ENCODE data around the gene KRTAP10-5.
A peak's percentile ranks its signal among the peaks of the same experiment; 100 is the strongest.
"Not testable (repeated sequence)": the region's sequence is repeated elsewhere in the genome, so short reads cannot be mapped to it uniquely, and the experiment has no call there.

KRTAP10-5 gene

GRCh38 chr21:44571296-44571695 is 9.1 kb downstream of the KRTAP10-5 start:
- no peak for DNase-seq

- no peak for DNase-seq
Observed at GRCh38 chr21:44569861-44570517, 10.4 kb downstream of the KRTAP10-5 start.

- no peak for DNase-seq
Observed at GRCh38 chr21:44568667-44569556, 11.5 kb downstream of the KRTAP10-5 start.

GRCh38 chr21:44568261-44568660 is 12.1 kb downstream of the KRTAP10-5 start:
- no peak for DNase-seq

- no peak for DNase-seq
Observed at GRCh38 chr21:44567481-44568171, 12.8 kb downstream of the KRTAP10-5 start.

- peak in 2 of 4 experiments; percentile 63 to 66 for DNase-seq
Observed at GRCh38 chr21:44566403-44566802, 14.0 kb downstream of the KRTAP10-5 start.

- peak in 1 of 4 experiments; percentile 10 for DNase-seq
Observed at GRCh38 chr21:44564886-44565598, 15.4 kb downstream of the KRTAP10-5 start.

- no peak for DNase-seq
Observed at GRCh38 chr21:44564099-44564498, 16.3 kb downstream of the KRTAP10-5 start.

GRCh38 chr21:44558695-44559094 is 21.7 kb downstream of the KRTAP10-5 start, which contains the start of gene KRTAP10-3:
Gene KRTAP10-3 (minus strand): TSS chr21:44558795. CDS start chr21:44558715, 80 bp downstream.
- no peak for DNase-seq

GRCh38 chr21:44558329-44558675 is 22.1 kb downstream of the KRTAP10-5 start:
- DNase-seq, result not testable (repeated sequence)

GRCh38 chr21:44557491-44558328 is 22.7 kb downstream of the KRTAP10-5 start:
- DNase-seq, result no peak

- DNase-seq, result no peak
Observed at GRCh38 chr21:44556879-44557278, 23.5 kb downstream of the KRTAP10-5 start.

- DNase-seq, result no peak
Observed at GRCh38 chr21:44555200-44555875, 25.1 kb downstream of the KRTAP10-5 start.

GRCh38 chr21:44552681-44553080 is 27.7 kb downstream of the KRTAP10-5 start:
- DNase-seq, result no peak

GRCh38 chr21:44552136-44552535 is 28.3 kb downstream of the KRTAP10-5 start:
- no peak for DNase-seq

GRCh38 chr21:44551340-44551961 is 29.0 kb downstream of the KRTAP10-5 start, which contains the start of gene KRTAP10-2:
Gene KRTAP10-2 (minus strand): TSS chr21:44551505. CDS start chr21:44551458, 47 bp downstream.
- no peak for DNase-seq

- no peak for DNase-seq
Observed at GRCh38 chr21:44550807-44551206, 29.6 kb downstream of the KRTAP10-5 start.

- not testable (repeated sequence) for DNase-seq
Observed at GRCh38 chr21:44550285-44550684, 30.1 kb downstream of the KRTAP10-5 start.

- DNase-seq, result no peak
Observed at GRCh38 chr21:44549525-44550211, 30.7 kb downstream of the KRTAP10-5 start.

- no peak for DNase-seq
Observed at GRCh38 chr21:44548922-44549321, 31.5 kb downstream of the KRTAP10-5 start.

Data from suppressor macrophage (primary cell).